GM19324 (cell line): ENCODE data around the gene ERC2.
"Not testable (repeated sequence)": the region's sequence is repeated elsewhere in the genome, so short reads cannot be mapped to it uniquely, and the experiment has no call there.

Experiments used
- ATAC-seq: cut with Tn5 transposase; IDR thresholded peaks from one replicate; pipeline ENCODE4 v1.9.1; 2021; ENCODE audit warnings: mild to moderate bottlenecking, moderate library complexity; ENCODE audit not compliant: unreplicated experiment, low FRiP score

Gene ERC2

DNA sequence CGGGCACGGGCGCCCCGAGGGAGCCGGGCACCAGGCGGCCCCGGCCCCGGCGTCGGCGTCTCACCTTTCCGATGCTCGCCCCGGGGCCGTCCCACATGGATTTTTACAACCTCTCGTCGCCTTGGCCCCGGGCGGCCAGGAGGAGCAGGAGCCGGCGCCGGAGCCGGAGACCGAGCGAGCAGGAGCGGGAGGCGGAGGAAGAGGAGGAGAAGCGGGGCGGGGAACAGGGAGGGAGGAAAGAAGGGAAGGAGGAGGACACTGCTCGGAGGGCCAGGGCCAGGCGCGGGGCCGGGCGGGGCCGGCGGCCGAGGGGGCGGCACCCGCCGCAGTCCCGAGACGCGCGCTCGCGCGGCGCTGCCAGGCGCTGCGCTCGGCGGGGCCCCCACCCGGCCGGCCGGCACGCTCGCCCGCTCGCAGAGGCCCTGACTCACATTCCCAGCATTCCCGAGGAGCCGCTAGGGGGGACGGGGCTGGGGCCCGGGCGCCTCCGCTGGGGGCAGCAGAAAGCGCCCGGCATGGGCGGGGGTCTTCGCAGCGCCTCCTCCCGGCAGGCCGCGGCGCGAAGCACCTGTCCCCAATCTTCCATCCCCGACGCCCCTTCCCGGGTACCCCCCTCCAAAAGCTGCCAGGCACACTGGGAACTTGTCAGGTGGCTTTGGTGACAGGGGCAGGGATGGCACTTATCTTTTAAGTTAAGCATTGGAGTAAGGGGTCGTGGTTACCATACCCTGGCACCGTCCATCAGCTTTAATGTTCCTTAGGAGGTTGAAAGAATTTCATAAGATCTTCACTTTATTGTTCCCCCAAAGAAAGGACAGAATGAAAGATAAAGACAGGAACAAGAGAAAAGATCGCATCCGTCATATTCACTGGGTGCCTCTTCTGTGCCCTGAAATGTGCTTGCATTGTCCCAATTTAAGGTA lies at the start of gene ERC2:
TSS of gene ERC2 (minus strand) at position 284 of the 923 bp plus-strand sequence.
- ATAC-seq = no peak

GRCh38 chr3:56502738-56503137 lies 34.5 kb upstream of the ERC2 start:
- ATAC-seq = no peak

DNA sequence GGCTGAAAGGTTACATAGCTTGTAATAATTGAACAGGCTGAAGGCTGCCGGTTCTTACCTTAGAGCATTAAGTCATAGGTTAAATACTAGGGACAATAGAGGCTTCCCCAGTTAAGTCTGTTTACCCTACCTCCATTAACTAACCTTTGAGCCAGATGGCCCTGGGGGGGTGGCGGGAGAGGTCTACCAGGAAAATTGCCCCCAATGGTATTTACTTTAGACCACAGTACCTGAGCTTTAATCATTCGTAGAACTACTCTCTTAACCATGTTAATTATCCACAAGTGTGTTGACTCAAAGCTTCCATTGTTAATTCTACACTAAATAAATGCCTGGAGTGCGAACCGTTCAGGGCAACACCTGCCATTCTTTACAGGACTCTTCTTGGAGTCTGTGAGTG lies 28.1 kb upstream of the ERC2 start:
- ATAC-seq = not testable (repeated sequence)

- peak; percentile 74 for ATAC-seq
Measured at GRCh38 chr3:56494679-56495322, 26.5 kb upstream of the ERC2 start.

DNA sequence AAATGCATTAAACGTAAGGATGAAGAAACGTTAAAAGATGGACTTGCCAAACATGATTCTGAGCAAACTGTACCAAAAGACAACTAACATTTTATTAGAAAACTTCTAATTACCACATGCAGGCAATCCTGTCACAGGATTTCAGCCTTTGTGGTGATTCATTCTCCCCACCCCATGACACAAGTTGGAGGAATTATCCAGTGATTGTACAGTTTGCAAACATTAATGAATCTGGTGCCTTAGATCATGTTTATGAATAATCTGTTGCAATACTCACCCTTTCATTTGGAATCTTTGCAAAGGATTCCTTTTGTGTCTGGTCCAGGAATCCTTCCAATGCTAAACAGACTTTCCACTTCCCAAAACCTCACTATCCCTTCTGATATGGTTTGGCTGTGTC lies 23.3 kb upstream of the ERC2 start:
- ATAC-seq = no peak

GRCh38 chr3:56488812-56489600 lies 20.7 kb upstream of the ERC2 start:
- no peak for ATAC-seq

DNA sequence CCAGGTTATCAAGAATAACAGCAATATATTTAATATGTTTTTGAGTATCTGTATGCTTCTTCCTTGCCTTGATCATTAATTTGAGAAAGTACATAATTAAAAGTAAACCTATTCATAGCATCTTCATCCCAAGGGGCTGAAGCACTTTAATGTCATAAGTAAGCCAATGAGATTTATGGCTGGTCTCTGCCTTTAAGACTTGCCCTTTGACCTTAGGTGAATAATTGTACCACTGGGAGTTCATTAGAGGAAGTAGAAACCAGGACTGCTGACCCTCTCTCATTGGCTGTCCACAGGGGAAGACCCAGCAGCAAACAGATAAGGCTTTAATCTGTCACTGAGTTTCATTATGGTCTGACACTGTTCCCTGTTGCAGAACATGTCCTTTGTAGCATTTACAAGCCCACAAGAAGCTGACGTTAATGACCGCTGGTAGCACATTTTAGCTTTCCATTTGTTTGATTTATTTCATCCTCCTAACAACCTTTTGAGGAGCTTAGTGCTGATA lies 16.3 kb upstream of the ERC2 start:
- no peak for ATAC-seq

DNA sequence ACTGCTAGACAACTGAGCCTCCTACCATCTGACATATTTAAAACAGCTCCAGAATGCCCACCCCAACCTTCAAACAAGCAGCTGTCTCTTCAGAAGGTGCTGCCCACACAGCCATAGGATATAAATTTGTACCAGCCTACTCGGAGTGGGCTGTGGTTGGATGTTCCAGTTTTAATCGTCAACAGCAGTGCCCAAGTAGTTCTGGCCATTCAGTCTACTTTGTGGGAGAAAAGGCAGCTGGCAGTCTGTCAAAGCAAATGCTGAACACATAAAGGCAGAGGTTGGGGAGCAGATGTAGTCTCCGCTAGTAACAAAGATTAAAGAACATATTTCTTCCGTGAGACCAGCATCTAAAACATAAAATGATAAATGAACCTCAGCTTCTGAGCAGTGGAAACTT lies 15.9 kb upstream of the ERC2 start:
- ATAC-seq = no peak

- no peak for ATAC-seq
Measured at GRCh38 chr3:56477646-56478045, 9.4 kb upstream of the ERC2 start.

GRCh38 chr3:56476771-56477170 lies 8.5 kb upstream of the ERC2 start:
- no peak for ATAC-seq

DNA sequence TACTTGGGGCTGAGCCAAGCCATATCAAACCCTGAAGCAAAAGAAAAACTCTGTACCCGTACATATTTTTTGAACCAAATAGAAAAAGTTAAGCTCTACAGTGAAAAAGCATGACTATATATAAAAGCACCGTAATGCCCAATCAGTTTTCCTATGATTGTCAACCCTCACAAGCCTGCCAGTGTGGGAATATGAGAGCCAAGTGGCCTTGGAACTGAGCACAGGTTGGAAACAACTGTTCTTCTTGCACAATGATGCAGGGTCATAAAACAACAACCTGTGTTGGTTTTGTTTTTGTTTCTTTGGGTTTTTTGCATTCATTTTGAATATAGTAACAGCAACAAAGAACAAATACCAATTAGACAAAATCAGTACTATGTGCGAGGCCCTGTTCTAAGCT lies 3.5 kb upstream of the ERC2 start:
- ATAC-seq = no peak

- ATAC-seq = no peak
Measured at GRCh38 chr3:56469141-56469540, 874 bp upstream of the ERC2 start.

GRCh38 chr3:56467801-56468183 lies 475 bp downstream of the ERC2 start:
- no peak for ATAC-seq

DNA sequence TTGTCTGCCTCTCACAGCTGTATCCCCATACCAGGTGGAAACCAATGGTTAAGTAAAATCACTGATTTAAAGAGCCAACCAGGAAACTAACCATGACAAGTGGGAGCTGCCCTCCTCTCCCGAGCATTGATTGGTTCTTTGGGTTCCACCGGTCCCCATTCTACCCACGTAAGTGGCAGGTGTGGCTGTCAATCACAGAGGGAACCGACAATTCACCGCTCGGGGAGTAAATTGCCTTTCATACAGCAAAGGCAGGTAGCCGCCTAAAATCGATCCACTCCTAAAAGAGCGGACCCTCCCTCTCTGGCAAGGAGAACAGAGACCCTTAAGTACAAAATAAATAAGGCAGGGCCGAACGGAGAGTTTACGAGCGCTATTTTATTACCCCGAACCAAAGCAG lies 1.2 kb downstream of the ERC2 start:
- ATAC-seq = no peak

DNA sequence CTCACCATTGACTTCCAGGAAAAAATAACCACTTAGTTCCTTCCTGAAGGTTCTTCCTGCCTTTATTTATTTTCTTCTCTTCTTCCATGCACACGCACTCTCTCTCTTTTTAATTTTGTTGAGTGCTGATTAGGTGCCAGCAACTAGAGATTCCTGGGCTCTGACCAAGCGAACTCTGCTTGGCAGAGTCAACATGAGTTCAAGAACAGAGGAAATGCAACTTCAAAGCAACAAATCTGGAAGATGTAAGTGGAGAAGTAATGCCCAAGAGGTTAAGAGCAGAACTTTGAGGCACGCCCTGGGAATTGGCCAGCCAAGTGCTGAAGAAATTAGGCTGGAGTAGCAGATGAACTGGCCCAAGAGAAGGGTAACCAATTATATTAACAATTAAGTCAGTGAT lies 8.5 kb downstream of the ERC2 start:
- no peak for ATAC-seq

DNA sequence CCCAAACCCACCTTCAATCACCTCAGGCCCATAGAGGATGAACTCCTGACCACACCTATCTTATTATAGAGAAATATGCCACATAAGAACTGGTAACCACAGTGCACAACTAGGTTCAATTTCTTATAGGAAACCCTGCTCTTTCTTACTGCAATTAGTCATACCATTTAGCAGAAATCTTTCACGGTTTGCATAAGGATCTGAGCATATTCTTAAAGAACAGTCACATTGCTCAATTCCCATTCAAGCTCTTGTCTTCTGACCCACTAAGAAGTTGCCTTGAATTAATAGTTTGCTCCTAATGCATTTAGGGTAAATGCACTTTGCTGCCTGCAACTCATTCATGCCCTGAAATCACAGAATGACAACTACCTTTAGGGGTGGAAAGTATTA lies 9.2 kb downstream of the ERC2 start:
- ATAC-seq = no peak

GRCh38 chr3:56458496-56459103 lies 9.7 kb downstream of the ERC2 start:
- ATAC-seq = no peak

DNA sequence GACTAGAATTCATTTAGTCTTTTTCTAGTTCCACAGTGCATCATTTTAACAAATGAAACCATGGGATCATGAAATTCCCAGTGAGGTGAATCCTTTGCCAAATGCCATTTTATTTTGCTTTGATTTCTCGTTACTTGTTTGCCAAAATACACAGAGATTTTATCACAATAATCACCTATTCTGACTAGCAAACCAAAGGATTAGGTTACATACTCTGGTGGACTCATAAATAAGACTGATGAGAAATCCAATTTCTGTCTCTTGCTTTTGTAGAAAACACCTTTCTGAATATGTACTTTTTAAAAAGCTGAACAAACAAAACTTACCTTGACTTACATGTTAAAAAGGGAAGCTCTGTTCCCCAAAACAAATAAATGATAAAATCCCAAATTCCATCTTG lies 12.2 kb downstream of the ERC2 start:
- ATAC-seq = no peak

DNA sequence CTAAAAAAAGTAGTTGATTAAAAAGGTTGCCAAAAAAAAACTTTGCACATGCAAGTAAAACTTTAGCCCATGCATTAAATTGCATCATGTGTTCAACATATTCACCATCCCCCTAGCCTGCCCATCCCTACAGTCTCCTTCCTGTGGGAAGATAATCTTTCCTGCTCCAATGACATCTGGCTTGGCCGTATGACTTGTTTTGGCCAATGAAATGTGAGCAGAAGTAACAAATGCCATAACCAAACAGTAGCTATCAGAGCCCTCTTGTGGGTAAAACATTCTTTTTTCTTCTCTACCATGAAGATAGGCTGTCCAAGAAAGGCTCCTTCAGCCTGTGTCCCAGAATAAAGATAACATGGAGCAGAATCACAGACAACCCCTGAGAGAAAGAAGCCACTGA lies 15.3 kb downstream of the ERC2 start:
- ATAC-seq = no peak

DNA sequence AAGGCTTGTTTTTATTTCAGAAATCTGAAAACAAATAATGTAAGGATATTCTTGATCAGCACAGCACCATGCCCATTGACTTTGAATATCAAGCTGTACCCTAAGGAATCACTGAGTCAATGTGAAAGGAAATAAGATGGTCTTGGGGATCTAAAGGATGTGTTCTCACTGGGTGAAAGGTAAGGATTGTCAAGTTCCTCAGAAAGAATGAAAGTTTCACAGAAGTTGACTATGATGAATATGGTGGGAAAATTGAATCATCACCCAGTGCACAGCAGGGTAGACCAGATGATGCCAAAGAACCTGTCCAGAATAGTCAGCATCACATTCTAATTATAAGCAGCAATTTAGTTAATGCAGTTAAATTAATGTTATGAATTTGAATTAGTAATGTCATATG lies 16.2 kb downstream of the ERC2 start:
- ATAC-seq = no peak

GRCh38 chr3:56443372-56443771 lies 24.9 kb downstream of the ERC2 start:
- ATAC-seq = no peak
